Keratinocyte (primary cell): Measurements from ENCODE around the gene DLGAP1. TPM values are rescaled to one million over a fixed set of nuclear protein-coding genes. Genes with fewer than 3 reads are reported as not detected.

Experiments
- DNase-seq: peaks from one replicate; pipeline ENCODE4 v3.0.0-alpha.2; 2011; ENCODE audit warnings: low read depth, missing footprints, low spot score
- FAIRE-seq: peaks from 2 replicates; lab custom pipeline; 2011; peaks lifted over from hg19 to GRCh38; lab: Jason Lieb, UNC
- H2AFZ ChIP-seq: 2 replicates; pipeline ENCODE4 v1.6.0; 2012; ENCODE audit warnings: low read length, control low read depth, inconsistent platforms; ENCODE audit not compliant: control insufficient read depth
- H3K27ac ChIP-seq: 2 replicates; pipeline ENCODE4 v1.5.1; 2011; ENCODE audit warnings: low read length; ENCODE audit not compliant: control insufficient read depth, insufficient read depth
- H3K27me3 ChIP-seq: 3 replicates; pipeline ENCODE4 v1.6.0; 2011; ENCODE audit warnings: low read length; ENCODE audit not compliant: control insufficient read depth, insufficient read depth; ENCODE audit errors: extremely low read depth
- H3K36me3 ChIP-seq, 2 experiments: 2 replicates in 1 of 2; 3 replicates in 1 of 2; pipeline ENCODE4 v1.5.1; 2011; ENCODE audit warnings: low read length in 2 of 2, mild to moderate bottlenecking in 1 of 2; ENCODE audit not compliant: control insufficient read depth in 2 of 2, insufficient read depth in 2 of 2; ENCODE audit errors: extremely low read depth in 1 of 2
- H3K4me1 ChIP-seq: 3 replicates; pipeline ENCODE4 v1.5.1; 2011; ENCODE audit warnings: low read length; ENCODE audit not compliant: control insufficient read depth, insufficient read depth; ENCODE audit errors: extremely low read depth
- H3K4me2 ChIP-seq: 3 replicates; pipeline ENCODE4 v1.6.0; 2011; ENCODE audit warnings: low read depth, low read length; ENCODE audit not compliant: control insufficient read depth, insufficient read depth; ENCODE audit errors: extremely low read depth
- H3K4me3 ChIP-seq, 3 experiments: fragments of 200-600 bp in 1 of 3; sonication (generic) in 1 of 3; 2 replicates in 2 of 3; 3 replicates in 1 of 3; pipeline ENCODE4 v1.5.1; 2011 to 2016; ENCODE audit warnings: low read length in 3 of 3, mild to moderate bottlenecking in 3 of 3, control low read depth in 2 of 3, inconsistent platforms in 1 of 3, low read depth in 1 of 3, mixed read lengths in 1 of 3, mixed run types in 1 of 3, moderate library complexity in 1 of 3; ENCODE audit not compliant: control insufficient read depth in 2 of 3, insufficient read depth in 2 of 3; ENCODE audit errors: extremely low read depth in 1 of 3
- H3K79me2 ChIP-seq: 2 replicates; pipeline ENCODE4 v1.6.0; 2012; ENCODE audit warnings: low read length; ENCODE audit not compliant: control insufficient read depth, insufficient read depth
- H3K9ac ChIP-seq: 3 replicates; pipeline ENCODE4 v1.6.0; 2011; ENCODE audit warnings: low read length; ENCODE audit not compliant: control insufficient read depth, insufficient read depth; ENCODE audit errors: extremely low read depth
- H3K9me1 ChIP-seq: 3 replicates; pipeline ENCODE4 v1.6.0; 2011; ENCODE audit warnings: low read length; ENCODE audit not compliant: control insufficient read depth, insufficient read depth; ENCODE audit errors: extremely low read depth
- H3K9me3 ChIP-seq: 2 replicates; pipeline ENCODE4 v1.5.1; 2012; ENCODE audit warnings: low read depth, low read length; ENCODE audit not compliant: control insufficient read depth
- H4K20me1 ChIP-seq: 3 replicates; pipeline ENCODE4 v1.6.0; 2011; ENCODE audit warnings: low read length; ENCODE audit not compliant: control insufficient read depth, insufficient read depth; ENCODE audit errors: extremely low read depth
- EZH2 ChIP-seq: IDR thresholded peaks from one replicate; pipeline ENCODE4 v1.6.1; 2012; ENCODE audit warnings: inconsistent platforms, mild to moderate bottlenecking, low read length, moderate library complexity
- dilution Hi-C: fragments of 300-500 bp; cut with MboI; formaldehyde crosslinking; loops from one replicate; pipeline ENCODE4 v1.7.0; 2020; ENCODE audit warnings: low sequenced_read_pairs; ENCODE audit not compliant: extremely low pct_ligation_motif_present
- polyA plus RNA-seq, 5 experiments: library from polyadenylated mRNA; depleted of rRNA in 3 of 5; stranded (reverse) in 3 of 5; stranded (forward) in 1 of 5; unstranded in 1 of 5; fragments of >200 nt; gene quantifications; 1 replicate in 1 of 5; 2 replicates in 3 of 5; 3 replicates in 1 of 5; pipeline versions ENCODE4 v1.2.1 to v1.2.3, GENCODE V29; 2011 to 2012; ENCODE audit warnings: missing spikeins in 2 of 5, low read depth in 1 of 5, low replicate concordance in 1 of 5
- TF ChIP-seq, protein P1 (sequence below), 3 experiments: IDR thresholded peaks in 1 of 3; conservative IDR thresholded peaks in 1 of 3; optimal IDR thresholded peaks in 1 of 3; 2 replicates in 2 of 3; 3 replicates in 1 of 3; pipeline versions ENCODE3 to v1.5.1; 2011; ENCODE audit warnings: low read length in 3 of 3, mild to moderate bottlenecking in 3 of 3, moderate library complexity in 2 of 3, control low read depth in 1 of 3, inconsistent platforms in 1 of 3; ENCODE audit not compliant: insufficient read depth in 2 of 3; ENCODE audit errors: extremely low read depth in 1 of 3

The DLGAP1 gene
- polyA plus RNA-seq, 1 donor (not counting 4 experiments of a cell fraction or from before 2014, with no cell fraction given), result not detected

DNA sequence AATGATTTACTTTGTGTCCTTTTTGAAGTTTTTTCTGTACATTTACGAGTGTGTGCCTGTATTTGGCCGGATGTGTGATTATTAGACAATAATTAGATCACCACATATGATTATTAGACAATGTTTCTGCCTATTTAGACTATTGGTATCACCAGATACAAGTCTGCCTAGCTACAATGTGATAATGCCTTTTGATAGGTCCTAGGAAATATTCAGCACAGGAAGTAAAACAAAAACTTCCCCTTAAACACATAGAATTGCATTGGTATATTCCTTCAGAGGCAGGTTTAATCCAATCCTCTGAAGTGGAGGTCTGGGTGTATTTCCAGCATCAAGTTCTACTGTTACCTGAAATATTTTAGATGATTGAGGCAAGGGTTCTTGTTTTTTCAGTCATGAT is 730.0 kb downstream of the DLGAP1 start:
- no peaks in the 10 kb centered on the region for H3K4me1 ChIP-seq
- FAIRE-seq (no peak), DNase-seq (no peak)
- H3K79me2 ChIP-seq, result no peaks in the 10 kb centered on the region
- no peak overlapping the region for H3K9ac ChIP-seq
- no peaks in the 10 kb centered on the region for H3K9me3 ChIP-seq
- H3K4me2 ChIP-seq, result no peak overlapping the region
- no peaks in the 10 kb centered on the region for H4K20me1 ChIP-seq
- no peak for TF ChIP-seq EZH2
- TF ChIP-seq, protein P1, sequence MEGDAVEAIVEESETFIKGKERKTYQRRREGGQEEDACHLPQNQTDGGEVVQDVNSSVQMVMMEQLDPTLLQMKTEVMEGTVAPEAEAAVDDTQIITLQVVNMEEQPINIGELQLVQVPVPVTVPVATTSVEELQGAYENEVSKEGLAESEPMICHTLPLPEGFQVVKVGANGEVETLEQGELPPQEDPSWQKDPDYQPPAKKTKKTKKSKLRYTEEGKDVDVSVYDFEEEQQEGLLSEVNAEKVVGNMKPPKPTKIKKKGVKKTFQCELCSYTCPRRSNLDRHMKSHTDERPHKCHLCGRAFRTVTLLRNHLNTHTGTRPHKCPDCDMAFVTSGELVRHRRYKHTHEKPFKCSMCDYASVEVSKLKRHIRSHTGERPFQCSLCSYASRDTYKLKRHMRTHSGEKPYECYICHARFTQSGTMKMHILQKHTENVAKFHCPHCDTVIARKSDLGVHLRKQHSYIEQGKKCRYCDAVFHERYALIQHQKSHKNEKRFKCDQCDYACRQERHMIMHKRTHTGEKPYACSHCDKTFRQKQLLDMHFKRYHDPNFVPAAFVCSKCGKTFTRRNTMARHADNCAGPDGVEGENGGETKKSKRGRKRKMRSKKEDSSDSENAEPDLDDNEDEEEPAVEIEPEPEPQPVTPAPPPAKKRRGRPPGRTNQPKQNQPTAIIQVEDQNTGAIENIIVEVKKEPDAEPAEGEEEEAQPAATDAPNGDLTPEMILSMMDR (optimal IDR thresholded peaks at IDR 0.05 in 1 of 3, IDR thresholded peaks at IDR 0.05 in 1 of 3, conservative IDR thresholded peaks at IDR 0.05 in 1 of 3; ENCODE audit: extremely low read depth in 1 of 3, insufficient read depth in 2 of 3, low read length in 3 of 3), result no peak
- dilution Hi-C loops, result no loop called here
- peaks cover 8% of the 10 kb centered on the region for H3K27me3 ChIP-seq
- H2AFZ ChIP-seq, result no peak overlapping the region
- H3K9me1 ChIP-seq, result no peaks in the 10 kb centered on the region
- H3K4me3 ChIP-seq, result no peak overlapping the region
- no peak overlapping the region for H3K27ac ChIP-seq
- H3K36me3 ChIP-seq, result no peaks in the 10 kb centered on the region

DNA sequence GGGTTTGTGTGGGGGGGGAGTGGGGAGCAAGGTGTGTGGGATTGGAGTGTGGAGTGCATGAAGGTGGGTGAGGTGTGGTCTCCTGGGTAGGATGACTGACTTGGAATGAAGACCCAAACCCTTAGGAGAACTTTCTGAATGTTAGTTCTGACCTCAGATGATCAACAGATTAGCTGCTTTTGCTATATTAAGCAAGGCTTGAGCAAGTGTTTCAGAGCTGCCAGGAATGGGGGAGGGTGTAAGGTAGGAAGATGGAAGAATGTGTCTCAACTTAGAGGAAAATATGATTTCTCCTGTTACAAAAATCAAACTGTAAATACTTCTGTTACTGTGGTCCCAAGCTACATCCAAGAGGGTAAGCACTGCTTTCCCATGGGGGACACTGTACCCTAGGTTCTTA is 731.6 kb downstream of the DLGAP1 start:
- no peaks in the 10 kb centered on the region for H3K4me1 ChIP-seq
- H3K4me3 ChIP-seq, result no peak overlapping the region
- TF ChIP-seq EZH2, result no peak
- TF ChIP-seq, protein P1 (optimal IDR thresholded peaks at IDR 0.05 in 1 of 3, IDR thresholded peaks at IDR 0.05 in 1 of 3, conservative IDR thresholded peaks at IDR 0.05 in 1 of 3; ENCODE audit: extremely low read depth in 1 of 3, insufficient read depth in 2 of 3, low read length in 3 of 3), result no peak
- H3K9ac ChIP-seq, result no peak overlapping the region
- no peak overlapping the region for H3K4me2 ChIP-seq
- no peak overlapping the region for H2AFZ ChIP-seq
- H3K36me3 ChIP-seq, result no peaks in the 10 kb centered on the region
- H3K79me2 ChIP-seq, result no peaks in the 10 kb centered on the region
- no peaks in the 10 kb centered on the region for H3K9me1 ChIP-seq
- dilution Hi-C loops, result no loop called here
- peaks cover 8% of the 10 kb centered on the region for H3K27me3 ChIP-seq
- FAIRE-seq (no peak), DNase-seq (no peak)
- H4K20me1 ChIP-seq, result no peaks in the 10 kb centered on the region
- H3K27ac ChIP-seq, result no peak overlapping the region
- no peaks in the 10 kb centered on the region for H3K9me3 ChIP-seq
